Rectal smooth muscle tissue (tissue), 1 donor: Measurements from ENCODE around the gene ETV1.

Source experiments
- H3K27ac ChIP-seq: one replicate; pipeline ENCODE4 v1.7.0; 2013; ENCODE audit warnings: low read depth, low read length, inconsistent platforms
- H3K27me3 ChIP-seq: one replicate; pipeline ENCODE4 v1.7.0; 2013; ENCODE audit warnings: low read length; ENCODE audit not compliant: control insufficient read depth, insufficient read depth
- H3K36me3 ChIP-seq: one replicate; pipeline ENCODE4 v1.7.0; 2013; ENCODE audit warnings: low read length; ENCODE audit not compliant: control insufficient read depth, insufficient read depth
- H3K4me1 ChIP-seq: one replicate; pipeline ENCODE4 v1.7.0; 2013; ENCODE audit warnings: low read length; ENCODE audit not compliant: control insufficient read depth, insufficient read depth
- H3K4me3 ChIP-seq: one replicate; pipeline ENCODE4 v1.7.0; 2013; ENCODE audit warnings: low read length
- H3K9ac ChIP-seq: one replicate; pipeline ENCODE4 v1.7.0; 2013; ENCODE audit warnings: low read length

ETV1 gene

DNA sequence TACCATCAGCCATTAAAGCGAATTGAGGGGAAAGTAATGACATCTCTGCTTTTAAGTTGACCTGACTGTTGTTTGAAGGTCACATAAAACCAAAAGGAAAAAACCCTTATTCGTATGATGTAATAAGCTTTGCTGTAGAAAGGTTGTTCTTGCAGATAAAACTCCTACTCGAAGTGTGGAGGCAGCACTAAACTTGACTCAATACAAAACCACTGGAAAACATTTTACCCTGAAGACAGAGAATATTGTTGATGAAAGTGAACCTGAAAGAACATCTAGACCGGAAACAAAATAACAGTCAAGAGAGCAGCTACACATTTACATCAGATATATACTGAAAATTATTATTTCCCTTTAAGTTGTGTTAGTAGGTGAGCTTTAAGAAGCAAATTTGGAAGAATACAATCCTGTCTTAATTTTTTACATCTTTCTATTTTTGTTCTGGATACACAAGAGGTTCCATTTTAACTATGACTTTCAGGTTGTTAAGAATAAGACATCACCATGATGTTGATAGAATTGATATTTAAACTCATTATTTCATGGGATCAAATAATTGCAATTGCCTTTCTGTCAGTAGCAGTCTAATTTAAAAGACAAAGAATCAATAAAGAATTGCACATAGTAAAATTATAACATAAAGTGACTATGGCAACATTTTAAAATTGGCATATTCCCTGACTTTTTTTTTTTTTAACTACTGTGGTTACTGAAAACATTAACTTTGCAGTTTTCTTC lies 6.4 kb downstream of the ETV1 start:
- Histone ChIP-seq H3K4me3 (no peak overlapping the region), H3K4me1 (no peaks in the 10 kb centered on the region), H3K27ac (no peak overlapping the region), H3K27me3 (no peaks in the 10 kb centered on the region), H3K9ac (no peak overlapping the region), H3K36me3 (no peaks in the 10 kb centered on the region)

DNA sequence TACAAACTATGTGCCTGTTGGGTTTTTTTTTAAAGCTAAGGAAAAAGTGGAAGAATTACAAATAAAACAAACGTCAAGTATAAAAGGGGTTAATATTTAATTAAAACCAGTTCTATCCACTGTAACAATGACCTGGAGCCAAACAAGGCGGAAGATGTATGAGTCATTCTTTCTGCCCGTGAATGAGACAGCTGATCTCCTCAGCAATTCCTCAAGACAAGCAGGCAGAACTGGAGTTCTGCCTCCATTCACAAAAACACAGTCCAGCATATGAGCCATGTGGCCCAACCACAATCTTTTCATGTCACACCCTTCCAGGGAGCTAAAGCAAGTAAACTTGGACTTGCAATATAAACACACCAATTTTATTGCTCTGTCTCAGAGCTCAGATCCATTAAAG lies 8.4 kb downstream of the ETV1 start:
- Histone ChIP-seq H3K4me3 (no peak overlapping the region), H3K27me3 (no peaks in the 10 kb centered on the region), H3K27ac (no peak overlapping the region), H3K9ac (no peak overlapping the region), H3K4me1 (no peaks in the 10 kb centered on the region), H3K36me3 (no peaks in the 10 kb centered on the region)

DNA sequence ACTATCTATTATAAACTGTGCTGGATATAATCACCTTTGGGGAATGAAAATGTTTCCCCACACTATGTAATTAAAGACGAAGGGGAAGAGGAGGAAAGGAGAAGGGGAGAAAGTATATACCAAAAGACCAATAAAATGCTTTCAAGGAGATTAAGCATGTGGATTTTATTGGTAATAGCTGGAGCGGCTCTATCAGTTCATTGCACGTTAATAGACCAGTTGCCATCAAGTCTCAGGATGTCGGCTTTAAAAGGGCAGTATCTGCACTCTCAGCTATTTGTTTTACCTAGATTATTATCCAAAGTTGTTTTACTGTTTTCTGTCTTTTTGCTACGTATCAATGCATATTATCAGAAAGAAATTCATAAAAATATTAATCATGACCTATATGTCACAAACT lies 9.0 kb downstream of the ETV1 start:
- H3K4me3 ChIP-seq: no peak overlapping the region
- no peaks in the 10 kb centered on the region for H3K4me1 ChIP-seq
- no peak overlapping the region for H3K9ac ChIP-seq
- H3K36me3 ChIP-seq: no peaks in the 10 kb centered on the region
- no peaks in the 10 kb centered on the region for H3K27me3 ChIP-seq
- no peak overlapping the region for H3K27ac ChIP-seq

DNA sequence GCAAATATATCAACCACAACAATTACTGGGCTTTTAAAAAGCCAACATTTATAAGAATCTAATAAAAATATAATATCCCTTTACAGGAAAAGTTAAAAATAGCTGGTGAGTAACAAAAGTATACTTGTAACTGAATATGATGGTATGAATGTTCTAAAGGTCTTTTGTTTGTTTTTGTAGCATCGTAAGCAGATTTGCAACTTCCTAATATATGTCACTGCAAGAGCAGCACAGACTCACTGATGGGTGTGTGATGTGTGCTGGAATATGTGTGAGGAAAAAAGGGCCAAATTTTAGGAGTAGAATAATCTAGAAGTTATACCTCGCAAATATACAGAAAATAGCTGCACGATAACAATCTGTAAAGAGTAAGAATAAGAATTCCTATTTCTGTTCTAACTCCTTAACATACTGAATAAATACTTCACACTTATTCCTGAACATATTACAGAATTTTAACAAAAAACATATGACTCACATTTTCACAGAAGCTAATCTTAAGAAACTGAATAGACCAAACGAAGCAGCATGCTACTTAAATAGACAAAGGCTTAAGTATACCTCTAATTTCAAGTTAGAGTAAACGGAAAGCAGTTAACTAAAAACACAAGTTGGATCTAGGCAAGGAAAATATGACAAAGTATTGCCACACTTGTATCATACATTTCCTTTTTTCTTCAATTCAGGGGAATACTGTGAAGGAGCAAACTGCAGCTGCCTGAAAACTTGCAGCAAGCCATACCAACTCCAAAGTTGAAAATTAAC lies 9.6 kb downstream of the ETV1 start:
- no peaks in the 10 kb centered on the region for H3K36me3 ChIP-seq
- no peak overlapping the region for H3K9ac ChIP-seq
- H3K27me3 ChIP-seq: no peaks in the 10 kb centered on the region
- H3K27ac ChIP-seq: no peak overlapping the region
- no peak overlapping the region for H3K4me3 ChIP-seq
- no peaks in the 10 kb centered on the region for H3K4me1 ChIP-seq

DNA sequence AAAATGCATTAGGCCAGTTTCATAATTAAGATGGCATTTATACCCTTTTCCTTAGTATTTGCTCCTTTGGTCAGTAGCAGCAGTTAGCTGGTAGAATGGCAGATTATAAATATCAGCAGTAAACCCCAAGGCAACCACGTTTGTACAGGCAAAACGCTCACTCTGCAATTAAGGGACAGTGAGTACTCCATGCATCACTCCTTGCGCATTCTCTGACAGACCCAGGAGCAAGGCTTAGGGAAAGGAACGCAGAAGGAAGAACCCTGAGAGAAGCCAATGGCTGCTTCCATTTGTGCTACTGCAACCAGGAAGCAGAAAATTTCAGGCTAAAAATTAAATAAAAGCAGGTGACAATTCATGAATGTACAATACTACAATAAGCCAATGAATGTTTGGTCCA lies 12.9 kb downstream of the ETV1 start:
- no peak overlapping the region for H3K4me3 ChIP-seq
- no peaks in the 10 kb centered on the region for H3K27me3 ChIP-seq
- no peak overlapping the region for H3K9ac ChIP-seq
- no peak overlapping the region for H3K27ac ChIP-seq
- no peaks in the 10 kb centered on the region for H3K4me1 ChIP-seq
- H3K36me3 ChIP-seq: no peaks in the 10 kb centered on the region

DNA sequence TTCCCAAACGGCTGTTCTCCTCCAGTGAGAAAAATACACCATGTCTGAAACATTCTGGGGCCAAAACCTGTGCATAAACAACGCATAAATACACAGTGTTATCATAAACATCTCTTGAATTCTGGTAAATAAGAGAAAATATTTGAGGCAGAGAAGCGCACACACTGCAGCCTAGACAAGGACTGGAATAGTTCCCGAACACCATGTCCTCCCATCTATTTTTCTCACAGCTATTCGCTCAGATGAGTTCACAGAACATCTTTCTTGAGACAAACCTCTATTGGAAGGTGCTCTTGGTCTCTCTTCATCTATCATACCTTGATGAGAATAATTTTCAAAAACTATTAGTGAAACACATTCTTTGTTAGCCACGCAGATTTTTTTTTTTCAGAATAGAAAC lies 24.4 kb downstream of the ETV1 start:
- Histone ChIP-seq H3K4me1 (no peaks in the 10 kb centered on the region), H3K4me3 (no peak overlapping the region), H3K9ac (no peak overlapping the region), H3K27ac (no peak overlapping the region), H3K36me3 (no peaks in the 10 kb centered on the region), H3K27me3 (no peaks in the 10 kb centered on the region)

DNA sequence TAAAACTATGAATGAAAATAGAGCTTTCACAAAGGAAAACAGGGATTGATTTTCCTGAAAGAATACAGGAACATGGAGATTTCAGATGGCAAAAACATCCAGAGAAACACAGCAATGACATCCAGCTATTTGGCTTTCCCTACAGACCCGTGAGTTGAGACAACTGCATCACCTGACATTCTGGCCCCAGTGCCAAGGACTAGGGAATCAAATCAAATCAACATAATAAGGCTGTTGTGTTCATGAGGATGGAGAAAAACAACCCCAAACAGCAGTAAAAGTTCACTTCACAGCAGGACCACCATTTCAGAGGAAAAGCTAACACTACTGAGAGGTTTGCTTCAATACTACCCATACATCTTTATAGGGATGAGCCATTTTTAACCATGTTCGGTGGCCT lies 25.5 kb downstream of the ETV1 start:
- H3K36me3 ChIP-seq: no peaks in the 10 kb centered on the region
- H3K4me1 ChIP-seq: no peaks in the 10 kb centered on the region
- no peaks in the 10 kb centered on the region for H3K27me3 ChIP-seq
- no peak overlapping the region for H3K4me3 ChIP-seq
- no peak overlapping the region for H3K9ac ChIP-seq
- H3K27ac ChIP-seq: no peak overlapping the region

DNA sequence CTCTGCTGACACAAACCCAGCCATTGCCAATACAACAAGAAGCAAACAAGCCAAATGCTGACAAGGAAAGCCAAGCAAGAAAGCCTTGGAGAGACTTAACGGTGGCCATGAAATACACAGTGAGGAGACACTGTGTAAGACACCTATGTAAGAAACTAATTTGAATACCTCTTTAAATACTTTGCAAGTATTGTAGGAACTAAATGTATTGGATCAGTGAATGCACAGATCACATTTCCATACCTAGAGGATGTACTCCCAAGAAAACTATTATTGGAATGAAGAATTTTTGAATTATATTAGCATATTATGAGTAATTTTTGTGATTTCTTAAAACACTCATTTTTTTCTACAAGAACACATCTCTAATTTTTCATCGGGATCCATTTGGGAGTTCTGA lies 34.0 kb downstream of the ETV1 start:
- Histone ChIP-seq H3K36me3 (no peaks in the 10 kb centered on the region), H3K27me3 (no peaks in the 10 kb centered on the region), H3K27ac (no peak overlapping the region), H3K9ac (no peak overlapping the region), H3K4me1 (no peaks in the 10 kb centered on the region), H3K4me3 (no peak overlapping the region)

DNA sequence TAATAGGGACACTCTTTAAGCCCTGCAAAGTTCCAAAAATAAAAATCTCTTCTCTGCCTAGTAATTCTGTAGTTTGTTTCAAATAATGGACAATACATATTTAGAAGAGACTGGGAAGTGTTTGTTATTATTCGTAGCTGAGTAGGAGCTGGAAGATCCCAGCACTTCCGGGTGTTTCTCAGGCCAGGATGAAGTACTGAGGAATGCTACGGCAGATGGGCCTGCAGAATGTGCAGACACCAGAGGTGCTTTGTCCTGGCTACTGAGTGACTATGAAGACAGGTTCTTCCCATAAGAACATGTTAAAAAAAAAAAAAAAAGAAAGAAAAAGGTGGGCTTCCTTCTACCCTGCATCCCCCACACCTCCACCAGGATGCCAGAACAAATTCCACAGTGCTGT lies 36.1 kb downstream of the ETV1 start:
- H3K9ac ChIP-seq: no peak overlapping the region
- H3K36me3 ChIP-seq: no peaks in the 10 kb centered on the region
- H3K27me3 ChIP-seq: no peaks in the 10 kb centered on the region
- H3K4me1 ChIP-seq: no peaks in the 10 kb centered on the region
- H3K27ac ChIP-seq: no peak overlapping the region
- H3K4me3 ChIP-seq: no peak overlapping the region

DNA sequence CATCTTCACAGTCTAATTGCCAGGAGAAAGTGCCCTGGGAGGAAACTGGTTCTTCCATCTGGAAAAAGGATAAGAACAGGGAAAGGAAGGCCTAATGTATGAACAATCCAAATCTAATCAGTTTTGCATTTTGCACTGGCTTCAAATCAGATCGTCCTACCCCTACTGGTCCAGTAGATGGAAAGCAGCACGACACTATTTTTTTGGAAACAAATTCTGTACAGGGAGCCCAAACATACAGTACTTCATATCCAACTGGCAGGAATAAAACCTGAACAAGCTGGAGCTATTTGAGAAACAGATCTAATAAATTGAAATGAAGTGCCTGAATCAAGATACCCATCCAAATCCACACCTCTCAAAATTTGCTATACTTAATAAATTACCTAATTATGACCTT lies 36.5 kb downstream of the ETV1 start:
- Histone ChIP-seq H3K27me3 (no peaks in the 10 kb centered on the region), H3K4me3 (no peak overlapping the region), H3K4me1 (no peaks in the 10 kb centered on the region), H3K27ac (no peak overlapping the region), H3K9ac (no peak overlapping the region), H3K36me3 (no peaks in the 10 kb centered on the region)

DNA sequence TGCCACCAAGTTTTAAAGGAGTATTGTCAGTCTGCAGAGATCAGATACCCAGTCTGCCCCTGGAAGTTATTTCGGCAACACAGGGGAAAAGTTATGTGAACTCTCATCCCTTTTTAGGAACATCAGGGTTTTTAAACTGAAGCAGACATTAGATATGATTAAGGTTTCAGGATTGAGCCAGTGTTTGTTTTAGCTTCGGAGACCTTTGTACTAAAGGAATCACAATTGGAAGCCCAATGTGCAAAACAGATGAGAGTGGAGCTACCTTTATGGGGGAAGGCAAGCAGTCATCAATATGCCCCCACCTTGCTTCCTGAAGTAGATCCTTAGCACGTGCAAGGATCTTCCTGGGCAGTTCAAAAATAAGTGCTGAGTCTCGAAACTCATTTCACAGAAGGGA lies 39.5 kb downstream of the ETV1 start:
- Histone ChIP-seq H3K36me3 (no peaks in the 10 kb centered on the region), H3K27ac (no peak overlapping the region), H3K9ac (no peak overlapping the region), H3K4me3 (no peak overlapping the region), H3K27me3 (no peaks in the 10 kb centered on the region), H3K4me1 (no peaks in the 10 kb centered on the region)

DNA sequence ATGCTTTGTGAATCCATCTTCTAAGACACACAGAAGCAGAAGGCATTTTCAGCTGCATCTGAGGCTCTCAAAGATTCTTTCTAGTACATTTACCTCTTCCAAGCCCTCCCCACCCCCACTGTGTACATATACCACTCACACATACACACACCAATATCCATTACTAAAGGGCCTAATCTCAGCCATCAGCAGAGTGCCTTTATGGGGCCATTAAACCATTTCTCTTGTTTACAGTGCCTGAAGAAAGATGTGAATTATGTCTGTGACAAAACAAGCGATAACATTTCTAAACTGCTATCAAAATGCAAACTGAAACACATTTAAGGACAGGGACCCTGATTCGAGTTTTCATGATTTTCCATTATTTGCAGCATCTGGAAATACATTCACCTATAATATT lies 40.0 kb downstream of the ETV1 start:
- Histone ChIP-seq H3K4me1 (no peaks in the 10 kb centered on the region), H3K27me3 (no peaks in the 10 kb centered on the region), H3K27ac (no peak overlapping the region), H3K36me3 (no peaks in the 10 kb centered on the region), H3K4me3 (no peak overlapping the region), H3K9ac (no peak overlapping the region)
